ENCODE results near the gene AKAP1.

DNA sequence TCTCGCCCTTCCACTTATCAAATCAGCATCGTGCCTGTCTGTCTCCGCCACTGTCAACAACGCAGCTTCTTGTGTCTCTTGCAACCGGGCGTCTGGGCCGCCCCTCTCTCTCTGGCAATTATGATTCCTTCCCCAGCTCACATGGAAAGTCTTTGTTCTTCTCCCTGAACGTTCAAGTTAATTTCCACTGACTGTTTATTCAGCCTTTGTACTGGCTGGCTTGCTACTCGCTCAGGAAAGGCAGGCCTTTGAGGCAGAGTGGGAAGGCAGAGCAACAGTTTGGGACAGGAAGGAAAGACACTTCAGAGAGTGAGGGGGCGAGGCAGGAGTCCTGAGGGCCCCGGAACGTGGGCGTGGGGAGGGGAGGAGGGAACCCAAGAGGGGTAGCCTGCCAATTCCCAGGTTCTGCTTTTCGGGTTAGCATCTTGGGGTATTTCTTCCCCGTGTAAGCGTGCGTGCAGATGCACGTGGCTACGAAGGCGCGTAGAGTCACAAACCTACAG is 50.8 kb downstream of the AKAP1 start:
- TF ChIP-seq, protein P1, sequence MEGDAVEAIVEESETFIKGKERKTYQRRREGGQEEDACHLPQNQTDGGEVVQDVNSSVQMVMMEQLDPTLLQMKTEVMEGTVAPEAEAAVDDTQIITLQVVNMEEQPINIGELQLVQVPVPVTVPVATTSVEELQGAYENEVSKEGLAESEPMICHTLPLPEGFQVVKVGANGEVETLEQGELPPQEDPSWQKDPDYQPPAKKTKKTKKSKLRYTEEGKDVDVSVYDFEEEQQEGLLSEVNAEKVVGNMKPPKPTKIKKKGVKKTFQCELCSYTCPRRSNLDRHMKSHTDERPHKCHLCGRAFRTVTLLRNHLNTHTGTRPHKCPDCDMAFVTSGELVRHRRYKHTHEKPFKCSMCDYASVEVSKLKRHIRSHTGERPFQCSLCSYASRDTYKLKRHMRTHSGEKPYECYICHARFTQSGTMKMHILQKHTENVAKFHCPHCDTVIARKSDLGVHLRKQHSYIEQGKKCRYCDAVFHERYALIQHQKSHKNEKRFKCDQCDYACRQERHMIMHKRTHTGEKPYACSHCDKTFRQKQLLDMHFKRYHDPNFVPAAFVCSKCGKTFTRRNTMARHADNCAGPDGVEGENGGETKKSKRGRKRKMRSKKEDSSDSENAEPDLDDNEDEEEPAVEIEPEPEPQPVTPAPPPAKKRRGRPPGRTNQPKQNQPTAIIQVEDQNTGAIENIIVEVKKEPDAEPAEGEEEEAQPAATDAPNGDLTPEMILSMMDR (IDR thresholded peaks at IDR 0.05) = no peak
- TF ChIP-seq POLR2A (IDR thresholded peaks at IDR 0.05) = no peak

Measured in prostate gland (tissue), 2 donors.